WI38 (cell line): Measurements from ENCODE around the gene SLC25A30.

ENCODE experiments used
- H3K4me3 ChIP-seq: 2 replicates; pipeline ENCODE4 v1.5.1; 2011; ENCODE audit warnings: low read depth, mild to moderate bottlenecking, control low read depth, low read length
- TF ChIP-seq, protein P1 (sequence below): IDR thresholded peaks from 2 replicates; pipeline ENCODE4 v1.5.1; 2012; ENCODE audit warnings: low read depth, mild to moderate bottlenecking, control low read depth, low read length

The SLC25A30 gene

DNA sequence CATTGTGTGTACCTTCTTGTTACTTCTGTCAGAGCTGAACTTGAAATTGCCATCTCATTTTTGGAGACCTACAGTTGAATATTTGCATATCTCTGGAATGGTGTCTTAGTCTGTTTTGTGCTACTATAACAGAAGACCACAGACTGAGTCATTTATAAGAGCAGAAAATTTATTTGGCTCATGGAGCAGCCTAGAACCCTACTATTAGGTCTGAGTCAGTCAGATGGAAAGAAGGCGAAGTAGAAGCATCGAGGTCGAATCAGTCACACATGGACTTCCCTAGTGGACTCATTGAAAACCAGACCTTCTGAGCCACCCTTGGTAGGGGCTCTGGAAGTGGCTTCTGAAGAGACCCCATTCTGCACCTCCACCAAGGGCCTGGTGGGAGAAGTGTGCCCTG is 43.3 kb downstream of the SLC25A30 start:
- TF ChIP-seq, protein P1, sequence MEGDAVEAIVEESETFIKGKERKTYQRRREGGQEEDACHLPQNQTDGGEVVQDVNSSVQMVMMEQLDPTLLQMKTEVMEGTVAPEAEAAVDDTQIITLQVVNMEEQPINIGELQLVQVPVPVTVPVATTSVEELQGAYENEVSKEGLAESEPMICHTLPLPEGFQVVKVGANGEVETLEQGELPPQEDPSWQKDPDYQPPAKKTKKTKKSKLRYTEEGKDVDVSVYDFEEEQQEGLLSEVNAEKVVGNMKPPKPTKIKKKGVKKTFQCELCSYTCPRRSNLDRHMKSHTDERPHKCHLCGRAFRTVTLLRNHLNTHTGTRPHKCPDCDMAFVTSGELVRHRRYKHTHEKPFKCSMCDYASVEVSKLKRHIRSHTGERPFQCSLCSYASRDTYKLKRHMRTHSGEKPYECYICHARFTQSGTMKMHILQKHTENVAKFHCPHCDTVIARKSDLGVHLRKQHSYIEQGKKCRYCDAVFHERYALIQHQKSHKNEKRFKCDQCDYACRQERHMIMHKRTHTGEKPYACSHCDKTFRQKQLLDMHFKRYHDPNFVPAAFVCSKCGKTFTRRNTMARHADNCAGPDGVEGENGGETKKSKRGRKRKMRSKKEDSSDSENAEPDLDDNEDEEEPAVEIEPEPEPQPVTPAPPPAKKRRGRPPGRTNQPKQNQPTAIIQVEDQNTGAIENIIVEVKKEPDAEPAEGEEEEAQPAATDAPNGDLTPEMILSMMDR, result no peak

DNA sequence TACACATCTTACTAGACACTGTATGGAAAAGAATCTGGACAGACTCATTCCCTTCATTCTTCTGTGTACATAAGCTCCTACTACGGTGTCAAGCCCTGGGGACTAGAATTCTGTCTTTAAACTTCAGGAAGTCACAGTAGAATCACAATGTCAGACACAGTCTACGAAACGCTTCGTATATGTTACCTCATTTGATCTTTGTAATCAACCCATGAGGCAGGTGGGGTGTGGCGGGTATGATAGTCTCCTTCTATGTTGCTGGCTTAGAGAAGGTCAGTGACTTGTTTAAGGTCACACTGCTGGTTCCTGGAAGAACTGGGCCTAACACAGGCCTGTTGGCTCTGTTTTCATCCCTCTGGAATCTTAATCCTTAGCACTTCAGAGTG is 45.0 kb downstream of the SLC25A30 start:
- H3K4me3 ChIP-seq, result no peak overlapping the region
- TF ChIP-seq, protein P1, result no peak

More for the DNA sequence above, 43.3 kb downstream of the SLC25A30 start:
- H3K4me3 ChIP-seq, result no peak overlapping the region

DNA sequence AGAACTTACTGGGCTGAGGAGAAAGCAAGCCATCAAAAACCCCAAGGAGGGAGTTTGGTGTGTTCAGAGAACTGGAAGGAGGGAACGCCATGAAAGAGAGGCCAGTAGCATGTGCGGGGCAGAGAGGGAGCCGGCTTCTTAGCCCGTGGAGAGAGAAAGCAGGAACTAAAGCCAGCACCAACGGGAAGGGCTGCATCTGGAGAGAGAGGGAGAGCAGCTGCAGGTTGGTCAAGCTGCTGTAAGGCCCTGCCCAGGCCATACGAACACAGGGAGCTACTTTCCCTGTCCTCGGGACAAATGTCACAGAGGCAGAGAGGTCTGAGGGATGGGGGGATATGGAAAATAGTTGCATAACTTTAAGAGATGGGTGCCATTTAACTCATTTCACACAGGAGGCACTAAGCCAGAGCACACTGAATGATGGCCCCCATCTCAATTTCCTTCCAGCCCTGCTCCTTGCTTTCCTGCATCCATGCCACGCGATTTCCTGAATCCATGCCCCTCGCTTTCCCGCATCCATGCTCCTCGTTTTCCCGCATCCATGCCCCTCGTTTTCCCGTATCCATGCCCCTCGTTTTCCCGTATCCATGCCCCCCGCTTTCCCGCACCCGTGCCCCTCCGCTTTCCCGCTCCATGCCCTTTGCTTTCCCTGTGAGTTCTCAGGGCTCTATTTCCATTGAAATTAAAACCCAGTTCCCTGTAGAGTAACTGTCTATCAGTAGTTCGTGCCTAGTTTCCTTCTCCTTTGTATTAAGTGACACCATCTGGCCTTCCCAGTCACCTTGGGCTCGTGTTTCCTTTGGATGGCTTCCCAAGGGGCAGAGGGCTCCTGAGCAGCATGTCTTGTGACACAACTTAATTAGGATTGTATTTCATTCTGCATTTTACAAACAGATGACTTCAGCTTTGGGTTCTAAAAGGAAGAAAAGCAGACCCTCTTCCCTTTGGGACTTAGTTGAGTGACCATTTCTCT is 45.7 kb downstream of the SLC25A30 start:
- TF ChIP-seq, protein P1, result no peak
- no peak overlapping the region for H3K4me3 ChIP-seq

DNA sequence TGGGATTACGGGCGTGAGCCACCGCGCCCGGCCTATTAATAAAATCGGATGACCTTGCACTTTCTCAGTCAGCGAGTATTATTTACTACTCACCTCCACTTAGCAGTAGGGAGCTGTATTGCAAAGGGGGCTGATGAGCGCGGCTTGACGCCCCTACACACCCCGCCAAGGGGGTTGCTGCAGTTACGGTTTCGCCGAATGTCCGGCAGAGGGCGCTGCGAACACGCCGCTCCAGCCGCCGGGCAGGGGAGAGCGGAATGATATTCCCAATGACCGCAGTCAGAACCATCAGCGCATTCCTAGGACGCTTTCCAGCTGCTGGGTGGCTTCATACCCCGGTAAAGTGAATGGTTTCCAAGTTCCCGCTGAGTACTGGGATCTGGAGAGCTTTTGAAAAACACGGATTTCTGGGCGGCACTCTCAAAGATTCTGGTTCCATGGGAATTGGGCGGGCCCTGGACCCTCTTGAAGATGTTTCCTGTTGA is 47.2 kb downstream of the SLC25A30 start:
- TF ChIP-seq, protein P1, result peak; percentile 90
- no peak overlapping the region for H3K4me3 ChIP-seq

DNA sequence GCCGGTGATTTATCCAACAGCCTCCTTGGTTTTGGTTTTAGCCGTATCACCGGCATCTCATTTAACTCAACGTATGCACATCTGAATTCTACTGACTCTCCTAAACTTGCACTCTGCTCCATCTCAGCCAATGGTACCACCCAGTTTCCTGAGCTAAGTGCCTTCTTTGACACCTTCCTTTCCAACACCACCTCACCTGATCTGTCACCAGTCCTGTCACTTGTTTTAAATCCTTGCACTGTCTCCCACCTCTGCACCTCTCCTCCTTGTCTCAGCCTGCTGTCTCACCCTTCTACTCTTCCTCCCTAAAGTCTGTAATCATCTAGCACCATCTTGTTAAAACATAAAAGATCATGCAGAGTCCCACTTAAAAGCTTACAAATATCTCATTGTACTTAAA is 49.1 kb downstream of the SLC25A30 start:
- H3K4me3 ChIP-seq, result no peak overlapping the region
- TF ChIP-seq, protein P1, result no peak

DNA sequence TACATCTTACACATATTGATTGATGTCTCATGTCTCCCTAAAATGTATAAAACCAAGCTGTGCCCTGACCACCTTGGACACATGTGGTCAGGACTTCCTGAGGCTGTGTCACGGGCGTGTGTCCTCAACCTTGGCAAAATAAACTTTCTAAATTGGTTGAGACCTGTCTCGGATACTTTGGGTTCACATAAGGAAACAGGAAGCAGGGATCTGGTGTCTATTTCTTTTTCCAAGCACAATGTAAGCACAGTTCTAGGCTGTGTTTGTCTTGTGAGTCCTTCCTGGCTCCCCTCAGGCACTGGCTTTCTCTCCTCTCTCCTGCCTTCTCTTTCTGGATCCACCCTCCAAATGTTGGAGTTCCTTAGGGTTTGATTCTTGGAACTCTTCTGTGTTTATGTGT is 49.6 kb downstream of the SLC25A30 start:
- no peak overlapping the region for H3K4me3 ChIP-seq
- TF ChIP-seq, protein P1, result no peak

DNA sequence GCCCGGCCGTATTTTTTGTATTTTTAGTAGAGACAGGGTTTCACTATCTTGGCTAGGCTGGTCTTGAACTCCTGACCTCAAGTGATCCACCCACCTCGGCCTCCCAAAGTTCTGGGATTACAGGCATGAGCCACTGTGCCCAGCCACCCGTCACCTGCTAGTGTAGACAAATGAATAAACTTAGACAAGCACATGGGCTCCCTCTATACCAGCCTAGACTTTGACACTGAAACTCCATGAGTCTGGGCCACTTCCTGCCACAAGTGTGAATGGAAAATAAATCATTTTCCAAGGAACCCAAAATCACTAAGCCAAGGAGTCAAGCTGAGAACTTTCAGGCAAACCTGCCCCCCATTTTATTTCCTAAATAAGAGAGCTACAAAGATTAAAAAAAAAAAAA is 50.2 kb downstream of the SLC25A30 start:
- TF ChIP-seq, protein P1, result no peak
- H3K4me3 ChIP-seq, result no peak overlapping the region
